K562 (cell line): Measurements from ENCODE around the gene GLB1L2. TPM values are rescaled to one million over a fixed set of nuclear protein-coding genes. Genes with fewer than 3 reads are reported as not detected.

Experiments used
- ATAC-seq: fragments of 200-7000 bp; cut with Tn5 transposase; 3 replicates; pipeline ENCODE4 v1.9.1; 2020; ENCODE audit warnings: moderate library complexity
- BruUV-seq: library from RNA; stranded (reverse); fragments of 400-500 nt; replicated peaks from 2 replicates; lab custom pipeline; 2021; lab: Mats Ljungman, UMichigan
- CTCF ChIA-PET: fragments of 300-600 bp; formaldehyde crosslinking; extraction: SDS; loops from one replicate; lab custom pipeline; 2021; ENCODE audit warnings: low intra/inter-chr PET ratio; lab: Yijun Ruan, JAX
- POLR2A ChIA-PET: fragments of 300-600, 350-650 bp; sonication (Branson Sonifier 250); formaldehyde crosslinking; extraction: SDS; loops from one replicate; lab custom pipeline; 2021; ENCODE audit warnings: antibody characterized with exemption, inconsistent platforms; lab: Yijun Ruan, JAX
- DNase-seq, 4 experiments: peaks; one replicate each; pipeline versions ENCODE4 v3.0.0 to v3.0.0-alpha.2; 2011 to 2018; ENCODE audit warnings: low spot score in 3 of 4, mixed read lengths in 3 of 4; ENCODE audit errors: extremely low read depth in 1 of 4
- FAIRE-seq: peaks from 2 replicates; lab custom pipeline; 2011; peaks lifted over from hg19 to GRCh38; lab: Jason Lieb, UNC
- H2AFZ ChIP-seq: 2 replicates; pipeline ENCODE4 v1.6.0; 2011; ENCODE audit warnings: low read depth, low read length, control low read depth, inconsistent platforms
- H3K27ac ChIP-seq: fragments of 200-600 bp; 3 replicates; pipeline ENCODE4 v1.8.0; 2011; ENCODE audit warnings: low read depth, mild to moderate bottlenecking, control low read depth, inconsistent platforms, low read length, moderate library complexity, mixed read lengths; ENCODE audit errors: extremely low read depth
- H3K27me3 ChIP-seq, 2 experiments: fragments of 300-600 bp in 1 of 2; 2 replicates in 1 of 2; 3 replicates in 1 of 2; pipeline versions ENCODE4 v1.6.0 to v1.8.0; 2011; ENCODE audit warnings: inconsistent platforms in 2 of 2, low read length in 2 of 2, mild to moderate bottlenecking in 1 of 2, mixed read lengths in 1 of 2, moderate library complexity in 1 of 2; ENCODE audit not compliant: control insufficient read depth in 2 of 2, insufficient read depth in 2 of 2
- H3K36me3 ChIP-seq: fragments of 300-600 bp; 3 replicates; pipeline ENCODE4 v1.8.0; 2011; ENCODE audit warnings: mild to moderate bottlenecking, low read length, inconsistent platforms; ENCODE audit not compliant: control insufficient read depth, insufficient read depth
- H3K4me1 ChIP-seq, 2 experiments: fragments of 200-600 bp in 1 of 2; replicated peaks in 1 of 2; 2 replicates in 1 of 2; 3 replicates in 1 of 2; pipeline versions ENCODE4 v1.5.1 to v1.8.0; 2011; ENCODE audit warnings: inconsistent platforms in 2 of 2, low read length in 2 of 2, mild to moderate bottlenecking in 1 of 2, mixed read lengths in 1 of 2, moderate library complexity in 1 of 2; ENCODE audit not compliant: control insufficient read depth in 2 of 2, insufficient read depth in 2 of 2
- H3K4me2 ChIP-seq: 2 replicates; pipeline ENCODE4 v1.6.1; 2011; ENCODE audit warnings: low read length, control low read depth, inconsistent platforms, mixed read lengths; ENCODE audit not compliant: insufficient read depth
- H3K4me3 ChIP-seq: fragments of 200-600 bp; sonication (generic), shearing (Covaris generic); 2 replicates; pipeline ENCODE4 v1.5.1; 2016; ENCODE audit warnings: control low read depth, inconsistent platforms
- H3K79me2 ChIP-seq: fragments of 200-600 bp; 3 replicates; pipeline ENCODE4 v1.8.0; 2011; ENCODE audit warnings: low read length, inconsistent platforms; ENCODE audit not compliant: control insufficient read depth, insufficient read depth
- H3K9ac ChIP-seq, 2 experiments: 2 replicates each; pipeline versions ENCODE4 v1.6.0 to v1.6.1; 2011; ENCODE audit warnings: low read depth in 2 of 2, low read length in 2 of 2, control low read depth in 1 of 2, inconsistent platforms in 1 of 2, mild to moderate bottlenecking in 1 of 2, mixed read lengths in 1 of 2; ENCODE audit not compliant: insufficient read depth in 1 of 2
- H3K9me1 ChIP-seq: one replicate; pipeline ENCODE4 v1.6.0; 2011; ENCODE audit warnings: inconsistent platforms, mild to moderate bottlenecking, low read length, moderate library complexity; ENCODE audit not compliant: control insufficient read depth, insufficient read depth
- H3K9me3 ChIP-seq: replicated peaks from 2 replicates; pipeline ENCODE4 v1.5.1; 2011; ENCODE audit warnings: low read depth, low read length, inconsistent platforms; ENCODE audit not compliant: control insufficient read depth, insufficient read depth
- H4K20me1 ChIP-seq: replicated peaks from 2 replicates; pipeline ENCODE4 v1.6.1; 2011; ENCODE audit warnings: low read length, inconsistent platforms, mixed read lengths; ENCODE audit not compliant: control insufficient read depth, insufficient read depth
- HNRNPH1 ChIP-seq: fragments of 200-400 bp; formaldehyde crosslinking; optimal IDR thresholded peaks from 2 replicates; pipeline ENCODE3; 2017; ENCODE audit warnings: low read depth, mild to moderate bottlenecking, low read length, moderate library complexity
- MTF1 ChIP-seq: fragments of 250-450 bp; sonication (Bioruptor Pico); IDR thresholded peaks from 2 replicates; pipeline ENCODE4 v1.9.0; 2021; ENCODE audit warnings: moderate library complexity, mild to moderate bottlenecking, inconsistent platforms, borderline replicate concordance
- PRDM10 ChIP-seq: fragments of 450-650 bp; IDR thresholded peaks from 2 replicates; pipeline ENCODE4 v1.6.1; 2018; ENCODE audit not compliant: partially characterized antibody
- ZNF436 ChIP-seq: fragments of 250-450, 450-650 bp; sonication (Bioruptor Pico); formaldehyde crosslinking; IDR thresholded peaks from 2 replicates; pipeline ENCODE4 v1.7.0; 2020; ENCODE audit warnings: mild to moderate bottlenecking
- WGBS: fragments of 100-300 bp; shearing (Covaris generic); methylation state at CpG from one replicate; pipeline ENCODE4 v1.1.6; 2016; ENCODE audit warnings: low coverage, mixed read lengths; ENCODE audit not compliant: insufficient coverage; ENCODE audit errors: missing lambda C conversion rate; 5-methylcytosine and 5-hydroxymethylcytosine counted together
- in situ Hi-C: fragments of 300-500 bp; cut with MboI; formaldehyde crosslinking; loops from 4 replicates; pipeline ENCODE4 v1.15.0; 2018; ENCODE audit warnings: inconsistent platforms, mixed read lengths
- intact Hi-C: fragments of 100-400 bp; cut with micrococcal nuclease; formaldehyde crosslinking; loops from 2 replicates; pipeline ENCODE4 v1.14.2; 2022
- polyA plus RNA-seq, 8 experiments: library from polyadenylated mRNA; depleted of rRNA in 4 of 8; stranded (reverse) in 5 of 8; unstranded in 3 of 8; fragments of >200 nt; fragmentation: Nextera tagmentation in 2 of 8; fragmentation: Illumina TruSeq in 1 of 8; extraction: Ambion mirVana in 2 of 8; extraction: Trizol in 1 of 8; gene quantifications; 2 replicates each; pipeline versions ENCODE4 v1.2.1 to v1.2.3, GENCODE V29; 2011 to 2014; ENCODE audit warnings: inconsistent platforms in 1 of 8, missing spikeins in 1 of 8
- total RNA-seq, 7 experiments: library from RNA; depleted of rRNA in 6 of 7; stranded (reverse); fragments of >200 nt in 6 of 7; fragmentation: Illumina TruSeq in 2 of 7; extraction: Trizol in 2 of 7; gene quantifications; 2 replicates each; pipeline versions ENCODE4 v1.2.1 to v1.2.3, GENCODE V29; 2011 to 2021; ENCODE audit warnings: low replicate concordance in 1 of 7

The GLB1L2 gene
- total and polyA plus RNA-seq, 9 of the 15 experiments (the other 6 are each of a cell fraction or from before 2014, with no cell fraction given): 0.84 to 21.4 (median 13.8) TPM

- ChIA-PET POLR2A (no interaction called here), CTCF (no interaction called here)
- BruUV-seq: no TSS peak
- FAIRE-seq: no peak
- Histone ChIP-seq H4K20me1 (no peaks in the 10 kb centered on the region), H3K4me3 (no peak overlapping the region), H3K9me1 (no peaks in the 10 kb centered on the region), H2AFZ (no peak overlapping the region), H3K27me3 (no peaks in the 10 kb centered on the region), H3K4me2 (no peak overlapping the region), H3K79me2 (no peaks in the 10 kb centered on the region), H3K4me1 (peaks cover 0 to 4% of the 10 kb centered on the region in 2 experiments; a peak in 2 of 5 replicates), H3K27ac (no peak overlapping the region), H3K9ac (no peak overlapping the region), H3K9me3 (no peaks in the 10 kb centered on the region), H3K36me3 (no peaks in the 10 kb centered on the region)
- DNase-seq: no peak
- intact Hi-C loops (no loop called here), in situ Hi-C loops (no loop called here)
- 68% methylated on average over 10 of the region's 10 CpGs for WGBS
- no peak for TF ChIP-seq ZNF436 (CRISPR knock-in tag)
- TF ChIP-seq PRDM10: no peak
- no peak for TF ChIP-seq MTF1 (CRISPR knock-in tag)
- TF ChIP-seq HNRNPH1: no peak
- no peak; the same call in 1 of the 3 replicates for ATAC-seq
Observed at GRCh38 chr11:134349802-134350355, 18.1 kb downstream of the GLB1L2 start.
